ENCODE measurements around the gene CHRNA4.

Gene CHRNA4

GRCh38 chr20:63320041-63320511 lies 41.1 kb downstream of the CHRNA4 start:
- no peak for DNase-seq (ENCODE audit: low spot score)

DNA sequence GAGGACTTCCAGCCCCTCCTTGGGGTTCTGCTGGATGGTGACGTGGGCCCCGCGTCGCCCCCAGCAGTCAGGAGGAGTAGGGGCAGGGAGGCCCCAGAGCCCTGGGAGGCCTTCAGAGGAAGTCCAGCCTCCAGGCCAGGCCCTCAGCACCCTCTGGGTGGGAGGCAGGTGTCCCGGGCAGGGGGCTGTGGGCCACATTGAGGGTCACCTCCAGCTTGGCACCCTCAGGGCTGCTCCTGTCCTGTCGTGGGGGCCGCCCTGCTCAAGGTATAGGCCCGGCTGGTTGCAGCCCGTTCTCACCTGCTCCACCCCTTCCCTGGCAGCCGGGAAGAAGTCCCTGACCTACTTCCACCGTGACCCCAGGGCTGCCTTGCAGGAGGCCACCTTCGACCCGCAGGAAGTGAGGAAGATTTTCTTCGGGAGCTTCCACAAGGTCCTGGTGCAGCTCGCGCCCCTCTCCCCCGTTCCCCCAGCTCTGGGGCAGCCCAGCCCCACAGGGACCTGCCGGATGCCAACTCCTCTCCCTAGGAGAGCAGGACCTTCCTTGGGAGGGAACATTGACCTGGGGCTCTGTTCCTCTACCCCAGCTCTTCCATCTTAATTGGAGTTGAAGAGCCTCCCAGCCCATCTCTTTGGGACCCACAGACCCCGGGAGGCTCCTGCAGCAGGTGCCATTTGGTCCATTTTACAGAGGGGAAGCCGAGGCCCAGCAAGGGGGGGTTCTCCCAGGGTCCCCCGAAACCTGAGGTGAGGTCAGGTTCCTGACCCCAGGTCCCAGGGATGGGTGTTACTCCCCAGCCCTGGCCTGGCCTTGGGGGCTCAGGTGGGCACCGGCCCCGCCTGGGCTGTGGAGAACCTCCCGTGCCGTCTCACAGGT lies 41.7 kb downstream of the CHRNA4 start:
- no peak for DNase-seq (ENCODE audit: low spot score)

DNA sequence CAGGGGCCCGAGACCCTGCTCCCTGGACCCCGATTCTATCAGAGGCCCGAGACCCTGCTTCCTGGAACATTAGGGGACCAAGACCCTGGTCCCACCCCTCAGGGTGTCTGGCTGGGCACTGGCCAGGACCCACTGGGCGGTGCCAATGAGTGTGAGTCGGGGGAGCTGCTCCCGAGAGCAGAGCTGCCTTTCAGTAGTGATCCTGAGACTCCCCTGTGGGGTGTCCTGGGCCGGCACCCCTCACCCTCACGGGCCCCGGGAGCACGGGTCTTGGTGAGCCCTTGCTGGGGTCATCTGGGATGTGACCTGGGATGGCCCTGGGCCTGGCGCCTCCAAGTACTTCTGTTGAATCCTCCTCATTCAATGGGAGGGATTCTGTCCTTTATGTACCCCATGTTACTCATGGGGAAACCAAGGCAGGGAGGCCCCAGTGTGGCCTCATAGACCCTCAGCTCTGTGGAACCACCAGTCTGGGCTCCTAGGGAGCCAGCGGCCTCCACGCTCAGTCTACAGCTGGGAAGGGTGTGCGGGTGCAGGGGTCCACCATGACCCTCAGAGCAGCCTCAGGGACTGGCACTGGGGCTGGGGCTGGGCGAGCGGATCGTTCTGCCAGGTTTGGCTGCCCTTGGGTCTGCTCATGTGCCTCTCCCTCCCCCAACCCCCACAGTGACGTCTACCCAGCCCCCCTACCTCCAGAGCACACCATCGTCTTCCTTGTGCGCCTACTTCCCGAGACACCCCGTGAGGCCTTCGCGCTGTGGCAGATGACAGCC lies 42.6 kb downstream of the CHRNA4 start:
- DNase-seq (ENCODE audit: low spot score), result no peak

DNA sequence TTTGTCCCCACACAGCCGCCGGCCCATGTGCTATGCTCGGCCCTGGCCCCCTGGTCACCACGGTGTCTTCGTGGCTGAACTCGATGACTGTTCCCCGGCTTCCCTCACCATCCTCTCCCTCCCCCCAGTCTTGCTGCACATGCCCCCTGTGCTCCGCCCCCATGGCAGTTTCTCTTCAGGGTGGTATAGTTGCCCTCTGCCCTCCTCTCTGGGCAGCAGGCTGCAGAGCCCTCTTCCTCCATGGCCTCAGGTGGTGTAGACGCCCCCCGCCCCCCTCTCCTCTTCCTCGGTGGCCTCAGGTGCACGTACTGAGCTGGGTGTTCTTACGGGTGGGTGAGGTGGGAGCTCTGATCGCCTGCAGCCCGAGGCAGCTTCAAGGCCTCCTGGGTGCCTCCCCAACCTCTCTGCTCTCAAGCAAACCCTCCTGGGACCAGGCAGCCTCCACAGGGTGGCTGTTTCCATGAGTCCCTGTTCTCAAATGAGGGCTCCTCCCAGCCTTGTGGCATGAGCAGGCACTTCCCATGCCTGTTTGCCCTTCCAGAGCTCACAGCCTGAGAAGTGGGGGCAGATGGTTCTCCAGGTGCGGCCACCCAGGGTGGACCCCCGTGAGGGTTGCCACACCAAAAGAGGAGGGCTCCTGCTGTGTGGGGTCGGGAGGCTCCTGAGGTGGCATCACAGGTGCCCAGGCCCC lies 43.4 kb downstream of the CHRNA4 start:
- DNase-seq (ENCODE audit: low spot score), result no peak

GRCh38 chr20:63317061-63317460 lies 44.1 kb downstream of the CHRNA4 start:
- DNase-seq (ENCODE audit: low spot score), result no peak

DNA sequence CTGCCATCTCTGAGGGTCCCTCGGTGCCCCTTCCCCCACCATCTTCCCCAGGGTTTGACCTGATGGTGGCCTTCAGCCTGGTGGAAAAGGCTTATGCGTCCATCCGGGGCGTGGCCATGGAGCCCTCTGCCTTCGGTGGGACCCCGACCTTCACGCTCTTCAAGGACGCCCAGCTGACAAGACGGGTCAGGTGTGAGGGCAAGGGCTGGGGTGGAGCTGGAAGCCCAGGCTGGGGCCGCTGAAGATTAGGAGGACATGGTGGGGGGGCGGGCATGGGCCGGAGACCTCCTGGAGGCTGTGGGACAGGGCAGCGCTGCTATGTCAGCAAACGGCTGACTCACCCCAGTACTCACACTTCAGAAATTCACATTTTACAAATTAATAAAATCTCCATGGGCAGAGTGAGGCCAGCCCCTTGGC lies 44.6 kb downstream of the CHRNA4 start:
- no peak for DNase-seq (ENCODE audit: low spot score)

- DNase-seq (ENCODE audit: low spot score), result no peak
Observed at GRCh38 chr20:63315731-63316491, 45.2 kb downstream of the CHRNA4 start.

GRCh38 chr20:63315240-63315689 lies 45.9 kb downstream of the CHRNA4 start:
- DNase-seq (ENCODE audit: low spot score), result no peak

DNA sequence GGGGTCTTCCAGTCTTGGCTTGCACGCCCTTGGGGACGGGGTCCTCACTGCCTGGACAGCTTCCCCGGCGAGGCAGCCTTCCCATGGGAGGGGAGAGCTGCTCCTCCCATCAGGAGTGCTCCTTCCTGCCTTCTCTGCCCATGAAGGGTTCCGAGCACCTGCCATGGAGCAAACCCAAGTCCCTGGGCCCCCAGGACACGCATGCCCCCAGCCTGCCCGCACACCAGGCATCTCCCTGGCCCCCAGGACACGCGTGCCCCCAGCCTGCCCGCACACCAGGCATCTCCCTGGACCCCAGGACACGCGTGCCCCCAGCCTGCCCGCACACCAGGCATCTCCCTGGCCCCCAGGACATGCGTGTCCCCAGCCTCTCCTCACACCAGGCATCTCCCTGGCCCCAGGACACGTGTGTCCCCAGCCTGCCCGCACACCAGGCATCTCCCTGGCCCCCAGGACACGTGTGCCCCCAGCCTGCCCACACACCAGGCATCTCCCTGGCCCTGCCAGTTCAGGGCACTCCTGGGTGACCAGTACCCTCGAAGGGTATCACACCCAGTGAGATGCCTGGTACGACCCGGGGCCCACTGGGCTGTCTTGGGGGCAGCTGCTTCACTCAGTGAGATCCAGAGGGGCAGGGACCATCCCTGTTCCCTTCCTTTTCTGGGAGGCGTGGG lies 46.4 kb downstream of the CHRNA4 start:
- no peak for DNase-seq (ENCODE audit: low spot score)

- DNase-seq (ENCODE audit: low spot score), result no peak
Observed at GRCh38 chr20:63314015-63314471, 47.1 kb downstream of the CHRNA4 start.

DNA sequence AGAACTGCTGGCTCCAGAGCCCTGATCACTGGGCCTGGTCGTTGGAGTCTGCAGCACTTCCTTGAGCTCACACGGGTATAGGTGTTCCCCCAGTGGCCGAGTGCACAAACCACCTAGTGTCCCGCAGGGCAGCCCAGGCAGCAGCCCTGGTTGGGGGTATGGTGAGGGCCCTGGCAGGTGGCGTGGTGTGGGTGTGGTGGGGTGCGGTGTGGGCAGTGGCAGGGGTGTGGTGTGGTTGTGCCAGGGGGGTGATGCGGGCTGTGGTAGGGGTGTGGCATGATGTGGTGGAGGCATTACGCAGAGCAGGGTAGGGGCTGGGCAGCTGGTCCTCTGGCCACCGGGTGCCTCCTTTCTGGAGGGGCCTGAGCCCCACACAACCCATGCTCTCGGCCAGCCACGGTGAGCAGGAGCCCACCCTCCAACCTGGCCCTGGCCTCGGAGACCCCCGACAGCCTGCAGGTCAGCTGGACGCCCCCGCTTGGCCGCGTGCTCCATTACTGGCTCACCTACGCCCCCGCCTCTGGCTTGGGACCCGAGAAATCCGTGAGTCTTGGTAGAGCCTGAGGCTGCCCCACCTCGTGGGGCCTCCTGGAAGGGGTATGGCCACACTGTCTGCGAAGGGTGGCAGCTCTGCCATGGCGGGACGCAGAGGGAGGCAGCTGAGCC lies 47.7 kb downstream of the CHRNA4 start:
- DNase-seq (ENCODE audit: low spot score), result no peak

DNA sequence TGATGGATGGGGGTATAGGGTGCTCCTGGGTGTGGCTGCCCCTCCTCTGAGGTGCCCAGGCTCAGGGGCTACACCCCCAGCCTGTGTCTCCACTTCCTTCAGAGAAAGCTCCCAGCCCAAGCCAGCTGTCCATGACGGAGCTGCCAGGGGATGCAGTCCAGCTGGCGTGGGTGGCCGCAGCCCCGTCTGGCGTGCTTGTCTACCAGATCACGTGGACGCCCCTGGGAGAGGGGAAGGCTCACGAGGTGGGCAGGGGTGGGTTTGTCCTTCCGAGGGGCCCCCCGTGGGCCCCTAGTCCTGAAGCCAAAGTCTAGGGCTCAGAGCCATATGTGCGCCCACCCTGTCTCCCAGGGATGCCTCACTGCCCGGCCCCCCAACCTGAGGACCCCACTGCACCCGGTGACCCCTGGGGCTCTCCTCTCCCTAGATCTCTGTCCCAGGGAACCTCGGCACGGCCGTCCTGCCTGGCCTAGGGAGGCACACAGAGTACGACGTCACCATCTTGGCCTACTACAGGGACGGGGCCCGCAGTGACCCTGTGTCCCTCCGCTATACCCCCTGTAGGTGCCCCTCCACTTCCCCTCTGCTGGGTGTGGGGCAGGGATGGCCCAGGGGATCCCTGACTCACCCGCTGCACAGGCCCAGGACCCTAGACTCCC lies 48.3 kb downstream of the CHRNA4 start:
- no peak for DNase-seq (ENCODE audit: low spot score)

DNA sequence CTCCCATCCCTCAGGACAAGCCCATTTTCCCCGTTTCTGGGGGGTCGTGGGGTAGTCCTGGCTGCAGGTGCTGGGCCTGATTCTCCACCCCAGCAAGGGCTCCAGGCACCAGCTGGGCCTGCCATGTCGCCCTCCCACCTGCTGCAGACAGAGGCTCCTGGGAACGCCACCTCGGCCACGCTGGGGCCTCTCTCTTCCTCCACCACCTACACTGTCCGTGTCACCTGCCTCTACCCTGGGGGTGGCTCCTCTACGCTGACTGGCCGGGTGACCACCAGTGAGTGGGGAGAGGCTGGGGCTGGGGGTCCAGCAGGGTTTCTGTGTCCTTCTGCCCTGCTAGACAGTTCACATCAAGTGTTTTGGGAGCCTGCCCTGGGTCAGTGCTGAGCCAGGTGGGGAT lies 48.9 kb downstream of the CHRNA4 start:
- DNase-seq (ENCODE audit: low spot score), result no peak

DNA sequence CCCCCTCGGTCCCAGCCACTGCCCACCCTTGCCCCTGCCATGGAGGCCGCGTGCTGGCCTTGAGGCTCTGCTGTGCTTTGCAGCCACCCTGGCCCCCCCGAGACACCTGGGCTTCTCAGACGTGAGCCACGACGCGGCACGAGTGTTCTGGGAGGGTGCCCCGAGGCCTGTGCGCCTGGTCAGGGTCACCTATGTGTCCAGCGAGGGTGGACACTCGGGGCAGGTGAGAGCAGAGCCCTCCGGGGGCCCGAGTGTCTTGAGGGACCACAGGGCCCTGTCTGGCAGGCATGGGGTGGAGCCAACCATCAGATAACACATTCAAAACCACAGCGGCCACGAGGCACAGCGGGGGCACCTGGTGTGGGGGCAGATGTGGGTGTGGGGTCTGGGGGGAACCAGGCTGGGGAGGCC lies 49.3 kb downstream of the CHRNA4 start:
- no peak for DNase-seq (ENCODE audit: low spot score)

- DNase-seq (ENCODE audit: low spot score), result no peak
Observed at GRCh38 chr20:63311186-63311832, 49.8 kb downstream of the CHRNA4 start.

- DNase-seq (ENCODE audit: low spot score), result no peak
Observed at GRCh38 chr20:63310265-63310991, 50.7 kb downstream of the CHRNA4 start.

- DNase-seq (ENCODE audit: low spot score), result no peak
Observed at GRCh38 chr20:63309261-63310071, 51.7 kb downstream of the CHRNA4 start.

Measured in putamen (tissue), 1 donor.